HL-60/S4 treated with retinoic acid at 250 ng/mL for 4 days and 3 days (cell line): ENCODE results near the gene KDM8.

Experiments used
- in situ Hi-C: fragments of 300-500 bp; cut with MboI; formaldehyde crosslinking; loops from 2 replicates; pipeline ENCODE4 v1.7.0; 2022; ENCODE audit warnings: low sequenced_read_pairs

The KDM8 gene

GRCh38 chr16:27228621-27229501 lies 25.5 kb downstream of the KDM8 start:
- in situ Hi-C loops = no loop called here

- in situ Hi-C loops = no loop called here
These were observed 26.7 kb downstream of the KDM8 start for GRCh38 chr16:27229891-27230470.

GRCh38 chr16:27230562-27231001 lies 27.3 kb downstream of the KDM8 start:
- in situ Hi-C loops = no loop called here

- in situ Hi-C loops = no loop called here
These were observed 28.4 kb downstream of the KDM8 start for GRCh38 chr16:27231692-27232060.

DNA sequence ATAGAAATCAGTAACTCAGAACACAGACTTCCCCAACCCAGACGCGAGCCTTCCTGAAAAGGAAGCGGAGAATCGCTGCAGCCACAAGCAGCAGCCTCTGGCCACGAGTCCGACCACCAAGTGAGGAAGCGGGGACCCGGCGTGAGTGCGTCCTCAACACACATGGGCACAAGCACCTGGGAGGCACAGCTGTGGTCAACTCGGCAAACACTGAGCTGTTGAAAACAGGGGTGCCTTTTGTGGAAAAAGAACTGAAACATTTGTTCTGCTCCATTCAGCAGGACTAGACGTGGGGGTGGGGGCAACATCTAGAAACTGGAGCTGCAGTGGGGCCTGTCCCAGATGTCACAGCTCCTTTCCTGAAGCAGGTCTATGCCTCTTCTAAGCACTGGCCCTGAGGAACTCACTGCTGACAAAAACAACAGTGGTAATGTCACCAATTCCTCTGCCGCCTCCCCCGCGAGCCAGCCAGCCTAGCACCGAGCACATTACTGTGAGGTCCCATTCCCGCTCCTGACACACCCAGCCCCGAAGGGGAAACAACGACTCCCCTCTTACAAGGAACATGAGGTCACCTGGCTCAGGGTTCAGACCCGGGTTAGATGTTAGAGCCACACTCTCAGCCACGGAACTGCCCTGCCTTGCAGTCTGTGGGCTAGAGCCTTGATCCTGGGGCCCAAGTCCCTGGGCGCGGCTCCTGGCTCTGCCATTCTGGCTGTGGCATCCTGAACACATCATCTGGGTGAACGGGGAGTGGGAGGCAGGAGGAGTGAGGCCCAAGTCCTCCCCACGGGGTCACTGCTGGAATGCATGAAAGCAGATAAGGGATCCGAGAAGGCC lies 29.0 kb downstream of the KDM8 start:
- in situ Hi-C loops = no loop called here

DNA sequence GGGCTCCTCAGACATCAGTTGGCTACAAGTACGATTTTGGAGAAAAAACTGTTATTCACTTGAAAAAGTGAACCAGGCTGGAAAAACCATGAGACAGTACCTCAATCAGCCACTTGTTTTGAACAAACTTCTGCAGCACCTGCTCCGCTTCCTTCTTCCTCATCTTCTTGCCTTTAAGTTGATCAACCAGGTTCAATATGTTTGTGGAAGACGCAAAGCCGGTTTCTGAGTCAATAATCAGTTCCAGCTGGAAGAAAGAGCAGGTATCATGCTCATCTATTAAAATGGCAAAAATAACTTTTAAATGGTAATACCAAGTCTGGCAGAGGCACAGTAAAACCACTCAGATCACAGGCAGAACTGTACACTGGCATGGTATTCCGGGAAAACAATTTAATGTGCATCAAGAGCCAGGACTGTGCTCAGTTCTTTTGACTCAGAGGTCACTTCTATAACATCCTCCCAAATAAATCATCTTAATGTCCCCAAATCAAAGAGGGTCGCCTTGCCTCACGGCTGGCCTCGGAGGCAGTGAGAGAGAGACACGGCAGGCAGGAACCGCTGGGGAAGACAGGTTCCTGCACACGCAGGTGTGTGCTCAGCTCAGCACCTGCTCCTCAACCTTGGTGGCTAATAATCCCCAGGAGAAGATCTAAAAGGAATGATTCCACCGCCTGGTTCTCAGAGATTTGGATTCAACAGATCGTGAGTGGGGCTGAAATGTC lies 29.7 kb downstream of the KDM8 start:
- in situ Hi-C loops = no loop called here

DNA sequence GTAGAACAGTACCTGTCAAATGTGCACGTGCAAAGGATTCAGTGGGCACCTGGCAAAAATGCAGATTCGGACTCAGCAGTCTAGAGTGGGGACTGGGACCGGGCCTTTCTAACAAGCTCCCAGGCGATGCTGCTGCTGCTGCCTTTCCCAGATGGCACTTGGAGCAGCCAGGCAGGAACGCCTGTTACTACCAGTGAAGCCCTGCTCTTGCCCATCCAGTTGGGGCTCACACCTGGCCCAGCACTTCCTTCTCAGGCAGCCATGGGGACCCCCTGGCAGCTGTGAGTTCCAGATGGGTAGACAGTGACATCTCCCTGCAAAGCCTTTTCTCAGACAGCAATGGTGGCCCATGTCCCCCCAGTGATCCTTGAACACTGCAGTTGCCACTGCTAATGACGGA lies 30.4 kb downstream of the KDM8 start:
- in situ Hi-C loops = no loop called here

- in situ Hi-C loops = no loop called here
These were observed 30.8 kb downstream of the KDM8 start for GRCh38 chr16:27234171-27234570.

- in situ Hi-C loops = no loop called here
These were observed 31.3 kb downstream of the KDM8 start for GRCh38 chr16:27234603-27235002.

- in situ Hi-C loops = no loop called here
These were observed 32.0 kb downstream of the KDM8 start for GRCh38 chr16:27235055-27235937.

DNA sequence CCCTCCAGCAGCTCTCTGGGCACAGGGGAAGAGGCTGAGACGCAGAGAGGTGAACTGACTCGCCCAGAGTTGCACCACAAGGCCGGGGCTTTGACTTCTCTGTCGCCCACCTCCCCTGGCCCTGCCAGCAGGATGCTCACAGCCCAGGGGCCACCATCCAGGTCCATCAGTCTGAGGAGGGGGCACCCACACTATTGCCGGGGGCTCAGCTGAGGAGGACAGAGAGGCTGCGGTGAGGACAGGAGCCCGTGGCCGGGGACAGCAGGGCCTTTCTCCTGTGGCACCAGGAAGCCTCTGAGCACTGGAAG lies 32.6 kb downstream of the KDM8 start:
- in situ Hi-C loops = no loop called here

GRCh38 chr16:27236635-27237218 lies 33.4 kb downstream of the KDM8 start:
- in situ Hi-C loops = no loop called here

DNA sequence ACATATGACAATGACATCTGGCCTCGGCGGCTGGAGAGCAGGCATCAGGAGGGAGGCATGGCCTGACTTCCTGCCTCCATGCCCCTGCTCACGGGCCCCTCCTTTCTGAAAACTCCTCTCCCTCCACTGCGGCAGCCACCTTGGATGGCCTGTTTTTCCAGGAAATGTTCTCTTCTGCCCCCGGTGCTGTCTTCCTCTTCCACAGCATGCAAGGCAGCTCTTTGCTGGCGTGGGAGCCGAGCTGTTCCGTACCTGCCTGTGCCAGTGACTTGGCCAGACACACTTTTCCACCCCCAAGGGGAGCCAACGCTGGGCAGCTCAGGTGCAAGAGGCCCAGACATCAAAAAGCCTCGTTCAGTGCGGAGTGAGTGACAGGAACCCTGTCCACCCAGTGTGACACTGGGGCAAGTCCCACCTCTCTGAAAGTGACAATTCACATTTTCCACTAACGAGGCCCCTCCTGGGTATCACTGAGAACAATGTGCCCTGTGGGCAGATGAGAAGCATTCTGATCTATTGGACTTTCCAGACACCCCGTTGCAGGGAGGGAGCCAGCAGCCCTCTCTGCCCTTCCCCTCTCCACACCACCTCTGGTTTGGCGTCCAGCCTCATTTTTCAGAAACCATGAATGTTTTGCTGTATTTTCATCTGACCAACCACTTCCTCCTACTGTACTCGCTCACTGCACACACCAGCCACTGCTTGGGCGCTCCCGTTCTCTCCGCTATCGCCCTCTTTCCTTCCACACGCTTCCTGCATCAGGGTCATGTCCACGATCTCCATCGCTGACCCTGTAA lies 34.1 kb downstream of the KDM8 start:
- in situ Hi-C loops = no loop called here

DNA sequence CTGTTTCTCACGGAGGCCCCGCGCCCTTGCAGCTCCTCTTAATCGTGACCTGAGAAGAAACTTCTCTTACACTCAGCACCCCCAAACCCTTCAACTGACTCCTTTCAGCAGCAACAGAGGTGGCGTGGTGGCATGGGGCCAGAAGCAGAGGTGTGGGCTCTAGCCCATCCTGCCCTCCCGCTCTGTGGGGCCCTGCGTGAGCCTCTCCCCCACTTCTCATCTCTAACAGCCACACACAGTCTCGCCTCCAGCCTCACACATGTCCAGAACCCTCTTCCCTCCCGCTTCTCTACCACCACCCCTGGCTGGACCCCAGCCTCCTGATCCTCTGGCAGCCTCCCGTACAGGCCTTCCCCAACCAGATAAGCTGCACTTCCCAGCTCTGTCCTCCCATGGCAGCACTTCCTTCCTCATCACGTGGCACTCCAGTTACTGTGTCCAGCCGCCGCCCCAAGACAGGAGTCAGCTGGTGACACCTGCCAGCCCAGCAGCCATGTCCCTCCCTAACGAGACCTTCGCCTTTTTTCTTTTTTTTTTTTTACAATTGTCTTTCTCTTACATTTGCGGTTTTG lies 34.8 kb downstream of the KDM8 start:
- in situ Hi-C loops = no loop called here

GRCh38 chr16:27238591-27238990 lies 35.3 kb downstream of the KDM8 start:
- in situ Hi-C loops = no loop called here

- in situ Hi-C loops = no loop called here
These were observed 35.7 kb downstream of the KDM8 start for GRCh38 chr16:27239026-27239425.

- in situ Hi-C loops = no loop called here
These were observed 36.8 kb downstream of the KDM8 start for GRCh38 chr16:27239906-27240655.

- in situ Hi-C loops = no loop called here
These were observed 37.7 kb downstream of the KDM8 start for GRCh38 chr16:27240948-27241531.
